GM18951 (cell line): ENCODE measurements around the gene PHLDA3.
"Not testable (repeated sequence)": the region's sequence is repeated elsewhere in the genome, so short reads cannot be mapped to it uniquely, and the experiment has no call there.

Experiments used
- POLR2A ChIP-seq: IDR thresholded peaks from 4 replicates; pipeline ENCODE4 v1.6.1; 2011; ENCODE audit warnings: mild to moderate bottlenecking; ENCODE audit not compliant: insufficient read length, insufficient read depth; ENCODE audit errors: extremely low read depth
- in situ Hi-C: fragments of 300-500 bp; cut with MboI; formaldehyde crosslinking; loops from one replicate; pipeline ENCODE4 v1.12.0; 2022; ENCODE audit warnings: low sequenced_read_pairs, mixed read lengths, inconsistent platforms; ENCODE audit not compliant: unreplicated experiment

The PHLDA3 gene

GRCh38 chr1:201475130-201475529, 6.1 kb upstream of the PHLDA3 start:
- in situ Hi-C loops, result no loop called here
- no peak for TF ChIP-seq POLR2A

- no peak for TF ChIP-seq POLR2A
- in situ Hi-C loops, result no loop called here
Observed at GRCh38 chr1:201473296-201473695, 4.3 kb upstream of the PHLDA3 start.

DNA sequence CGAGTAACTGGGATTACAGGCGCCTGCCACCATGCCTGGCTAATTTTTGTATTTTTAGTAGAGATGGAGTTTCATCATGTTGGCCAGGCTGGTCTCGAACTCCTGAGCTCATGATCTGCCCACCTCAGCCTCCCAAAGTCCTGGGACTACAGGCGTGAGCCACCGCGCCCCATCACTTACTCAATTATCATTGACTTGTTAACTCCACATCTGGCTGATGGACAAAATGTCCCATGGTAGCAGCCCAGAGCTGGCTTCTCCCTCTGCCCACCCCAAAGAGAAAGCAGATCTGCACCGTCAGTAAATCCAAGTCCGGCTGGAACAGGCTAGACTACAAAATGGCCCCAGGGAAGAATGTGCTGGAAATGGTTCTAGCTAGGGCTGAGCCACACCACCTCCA, 3.3 kb upstream of the PHLDA3 start:
- in situ Hi-C loops, result not testable (repeated sequence)

GRCh38 chr1:201471772-201472171, 2.8 kb upstream of the PHLDA3 start:
- in situ Hi-C loops, result no loop called here
- no peak for TF ChIP-seq POLR2A

DNA sequence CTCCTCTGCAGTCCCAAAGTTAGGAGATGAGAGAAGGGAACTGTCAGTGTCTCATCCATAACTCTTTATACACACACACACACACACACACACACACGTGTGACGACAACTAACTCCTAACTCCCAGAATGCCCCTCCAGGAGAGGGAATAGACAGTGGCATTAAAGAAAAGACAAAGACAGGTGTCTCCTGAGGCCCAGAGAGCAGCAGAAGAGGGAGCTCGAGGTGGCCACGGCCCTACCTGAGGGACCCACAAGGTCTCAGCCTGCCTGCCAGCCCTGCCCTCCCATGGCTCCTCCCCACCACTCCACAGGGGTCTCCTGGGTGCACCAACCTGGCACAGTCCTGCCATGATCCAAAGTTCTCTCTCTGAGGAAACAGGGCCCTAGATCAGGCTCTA, 1.6 kb upstream of the PHLDA3 start:
- no peak for TF ChIP-seq POLR2A
- in situ Hi-C loops, result no loop called here

- TF ChIP-seq POLR2A, result no peak
- in situ Hi-C loops, result no loop called here
Observed at GRCh38 chr1:201469645-201470074, 672 bp upstream of the PHLDA3 start.

DNA sequence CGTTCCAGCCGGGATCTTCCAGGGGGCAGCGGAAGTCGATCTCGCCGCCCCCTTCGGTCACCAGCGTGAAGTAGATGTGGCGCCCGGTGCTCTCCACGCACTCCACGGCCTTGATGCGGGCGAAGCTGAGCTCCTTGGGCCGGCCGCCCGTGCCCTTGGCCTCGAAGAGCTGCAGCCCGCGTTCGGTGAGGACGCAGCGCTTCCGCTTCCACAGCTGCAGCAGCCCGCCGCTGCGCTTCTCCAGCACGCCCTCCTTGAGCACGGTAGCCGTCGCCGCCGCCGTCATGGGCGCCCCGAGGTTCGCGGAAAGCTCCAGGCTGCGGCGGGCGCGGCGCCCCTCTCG, 516 bp downstream of the PHLDA3 start:
- in situ Hi-C loops, result no loop called here
- TF ChIP-seq POLR2A, result no peak

GRCh38 chr1:201466492-201466891, 2.5 kb downstream of the PHLDA3 start:
- no peak for TF ChIP-seq POLR2A
- in situ Hi-C loops, result no loop called here

DNA sequence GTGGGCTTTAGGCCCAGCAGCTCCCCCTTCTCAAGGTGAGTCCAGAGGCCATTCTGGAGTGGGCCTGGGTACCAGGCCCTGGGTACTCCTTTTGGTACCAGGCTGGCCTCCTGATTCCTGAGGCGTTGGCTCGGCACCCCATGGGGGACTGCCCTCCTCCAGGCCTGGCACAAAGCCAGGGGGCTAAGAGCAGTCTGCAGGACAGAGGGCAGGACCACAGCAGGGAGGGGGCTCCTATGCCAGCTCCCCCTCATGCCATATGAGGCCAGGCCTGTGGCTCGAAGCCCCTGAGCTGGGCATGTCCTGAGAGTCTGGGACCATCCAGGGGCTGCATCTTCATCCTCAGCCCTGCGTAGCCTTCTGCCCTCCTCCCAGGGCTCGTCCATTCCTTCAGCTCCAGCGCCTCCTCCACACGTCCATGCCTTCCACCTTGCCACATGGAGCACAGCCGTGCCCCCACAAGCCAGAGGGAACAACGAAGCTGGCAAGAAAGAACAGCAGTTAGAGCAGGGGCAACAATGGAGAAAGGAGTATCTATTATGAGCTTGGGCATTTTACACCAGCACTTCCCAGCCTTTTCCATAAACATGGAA, 3.2 kb downstream of the PHLDA3 start:
- in situ Hi-C loops, result no loop called here
- no peak for TF ChIP-seq POLR2A

DNA sequence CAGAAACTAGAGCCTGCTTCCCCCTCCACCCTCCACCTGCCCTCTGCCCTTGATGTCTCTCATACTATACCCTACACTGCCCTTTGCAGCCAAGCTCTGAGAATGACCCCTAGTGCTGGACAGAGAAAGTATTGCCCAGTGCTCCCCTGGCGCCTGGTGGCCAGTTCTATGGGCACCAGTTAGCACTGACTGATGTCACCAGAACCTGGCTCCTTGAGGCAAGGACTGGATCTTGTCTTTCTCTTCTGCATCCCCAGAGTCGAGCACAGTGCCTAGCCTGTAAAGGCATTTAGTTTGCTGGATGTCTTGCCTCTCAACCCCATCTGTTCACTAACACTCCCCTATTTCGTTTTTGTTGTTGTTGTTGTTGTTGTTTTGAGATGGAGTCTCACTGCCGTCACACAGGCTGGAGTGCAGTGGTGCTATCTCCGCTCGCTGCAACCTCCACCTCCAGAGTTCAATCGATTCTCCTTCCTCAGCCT, 5.9 kb downstream of the PHLDA3 start:
- no peak for TF ChIP-seq POLR2A
- in situ Hi-C loops, result no loop called here

DNA sequence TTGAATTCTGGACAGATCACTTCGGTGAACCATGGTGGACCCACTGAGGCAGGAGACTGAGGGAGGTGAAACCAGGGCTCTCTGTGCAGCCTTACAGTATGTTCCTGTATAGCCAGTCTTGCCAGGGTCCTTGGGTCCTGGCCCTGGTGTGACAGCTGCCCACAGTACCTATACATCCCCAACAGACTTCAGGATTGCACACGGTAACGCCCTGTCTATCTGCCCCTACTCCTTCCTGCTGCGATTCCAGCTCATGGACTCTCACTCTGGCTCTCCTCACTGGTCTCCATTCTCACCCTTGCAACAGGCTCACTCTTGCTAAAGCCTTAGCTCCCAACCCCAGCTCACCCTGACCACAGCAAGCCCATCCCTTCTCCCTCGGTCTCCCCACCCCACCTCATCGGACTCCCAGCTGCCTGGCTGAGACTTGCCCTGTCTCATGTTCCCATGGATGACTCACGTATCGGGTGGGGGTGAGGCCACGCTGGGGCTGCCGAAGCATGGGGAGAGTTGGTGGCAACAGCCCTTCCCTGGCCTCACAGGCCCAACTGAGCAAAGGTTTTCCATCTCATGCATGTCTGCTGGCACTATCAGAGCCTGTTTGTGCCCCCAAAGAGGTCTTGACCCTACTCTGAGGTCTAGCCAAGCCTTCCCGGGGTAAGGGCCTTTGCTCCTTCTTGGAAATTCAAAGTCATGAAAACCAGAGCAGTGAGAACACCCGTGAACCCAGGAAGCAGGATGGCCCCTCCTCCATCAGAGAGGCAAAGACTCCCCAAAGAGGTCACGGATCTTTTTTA, 7.1 kb downstream of the PHLDA3 start:
- no peak for TF ChIP-seq POLR2A
- in situ Hi-C loops, result no loop called here

- TF ChIP-seq POLR2A, result no peak
- in situ Hi-C loops, result no loop called here
Observed at GRCh38 chr1:201460814-201461644, 8.0 kb downstream of the PHLDA3 start.

- TF ChIP-seq POLR2A, result no peak
- in situ Hi-C loops, result no loop called here
Observed at GRCh38 chr1:201459775-201460174, 9.2 kb downstream of the PHLDA3 start.
